ENCODE measurements around the gene RABGAP1L.
"Not testable (repeated sequence)": the region's sequence is repeated elsewhere in the genome, so short reads cannot be mapped to it uniquely, and the experiment has no call there.

The RABGAP1L gene

DNA sequence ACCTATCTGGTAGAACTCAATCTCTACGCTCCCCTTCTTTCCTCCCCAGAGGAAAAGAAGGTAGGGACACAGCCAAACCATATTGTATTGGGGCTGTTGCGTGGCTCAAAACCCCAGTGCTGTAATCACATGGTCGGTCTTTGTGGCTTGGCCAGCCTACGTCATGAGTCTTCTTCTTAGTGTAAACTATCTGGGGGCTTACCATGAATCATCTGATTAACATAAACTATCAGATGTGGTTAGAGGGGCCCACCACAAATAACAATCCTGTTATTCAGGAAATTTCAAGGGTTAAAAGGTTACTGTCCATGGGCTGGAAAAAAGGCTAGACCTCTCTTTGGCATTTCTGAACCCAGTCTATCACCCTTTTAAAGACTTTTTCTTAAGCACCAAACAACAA lies 238.9 kb downstream of the RABGAP1L start:
- DNase-seq: no peak

DNA sequence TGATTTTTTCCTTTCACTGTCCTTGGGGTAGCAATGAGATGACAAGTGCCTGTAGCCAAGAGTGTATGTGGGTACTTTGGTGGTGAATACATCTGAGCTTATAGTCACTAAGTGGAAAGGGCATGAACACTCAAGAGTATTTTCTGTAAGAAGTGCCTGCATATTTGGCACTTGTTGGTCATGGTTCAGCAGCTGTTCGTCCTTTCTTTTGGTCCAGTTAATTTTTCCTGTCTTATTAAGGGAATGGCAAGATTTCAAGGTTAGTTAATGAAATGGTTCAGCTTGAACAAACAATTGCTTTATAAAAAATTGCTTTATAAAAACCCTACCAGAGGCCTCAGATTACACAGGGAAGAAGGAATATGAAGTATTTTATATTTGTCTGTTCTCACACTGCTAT lies 239.9 kb downstream of the RABGAP1L start:
- no peak for DNase-seq

DNA sequence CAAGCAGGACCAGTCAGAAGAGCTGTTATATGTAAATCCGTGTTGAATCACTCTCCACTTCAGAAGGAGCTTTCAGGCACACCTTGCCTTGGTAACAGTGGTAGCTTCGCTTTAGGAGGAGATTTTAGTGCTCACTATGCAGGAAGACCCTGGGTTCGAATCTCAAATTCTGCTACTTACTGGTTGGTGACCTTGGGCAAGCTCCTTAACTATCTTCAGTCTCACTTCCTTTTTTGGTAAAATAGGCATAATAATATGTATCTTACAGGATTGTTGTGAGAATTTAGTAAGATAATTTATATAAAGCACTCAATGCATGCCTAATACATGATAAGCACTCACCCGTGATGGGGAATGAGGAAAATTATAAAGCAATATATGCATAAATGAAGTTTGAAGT lies 241.8 kb downstream of the RABGAP1L start:
- DNase-seq: no peak

DNA sequence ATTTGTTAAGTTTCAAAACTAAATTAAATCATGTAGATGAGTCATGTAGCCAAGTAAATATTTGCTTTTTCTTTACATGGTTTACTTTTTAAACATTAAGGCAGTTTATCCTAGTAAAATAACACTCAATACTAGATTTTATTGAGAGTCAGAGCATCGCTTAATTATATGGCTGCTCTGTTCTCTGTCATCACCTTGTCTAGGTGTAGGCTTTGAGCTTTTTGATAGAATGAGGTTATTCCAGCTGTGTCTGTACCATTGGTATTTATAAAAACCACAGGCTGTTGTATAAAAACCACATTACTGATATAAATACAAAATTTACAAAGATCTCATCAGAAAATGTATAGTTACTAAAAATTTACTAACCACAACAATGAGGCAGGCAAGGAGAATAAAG lies 245.9 kb downstream of the RABGAP1L start:
- no peak for DNase-seq

DNA sequence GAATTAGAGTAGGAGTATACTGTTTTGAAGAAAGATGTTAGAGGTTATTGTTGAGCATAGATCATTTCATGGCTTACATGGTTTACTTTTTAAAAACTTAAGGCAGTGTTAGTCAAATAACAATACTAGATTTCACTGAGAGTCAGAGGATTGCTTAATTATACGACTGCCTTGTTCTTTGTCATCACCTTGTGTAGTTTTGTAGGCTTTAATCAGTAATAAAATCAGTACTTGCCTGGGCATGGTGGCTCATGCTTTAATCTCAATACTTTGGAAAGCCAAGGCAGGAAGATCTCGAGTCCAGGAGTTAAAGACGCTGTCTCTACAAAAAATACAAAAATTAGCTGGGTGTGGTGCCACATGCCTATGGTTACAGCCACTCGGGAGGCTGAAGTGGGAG lies 247.1 kb downstream of the RABGAP1L start:
- no peak for DNase-seq

DNA sequence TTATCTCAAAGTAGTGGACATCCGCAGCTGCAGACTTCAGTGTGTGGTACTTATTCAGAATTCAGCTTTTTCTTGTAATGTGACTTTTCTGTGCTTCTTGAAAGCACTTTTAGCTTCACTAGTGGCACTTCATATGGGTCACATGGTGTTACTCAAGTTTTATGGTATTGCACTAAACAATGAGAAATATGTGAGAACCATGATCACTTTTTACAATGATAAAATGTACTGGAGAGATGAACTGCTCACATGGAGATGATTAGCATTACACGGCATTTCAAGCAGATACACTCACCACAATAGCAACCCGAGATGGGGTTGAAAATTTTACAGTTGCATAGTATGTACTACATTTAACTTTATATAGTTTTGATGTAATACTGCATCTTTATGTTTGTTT lies 248.3 kb downstream of the RABGAP1L start:
- DNase-seq: no peak

DNA sequence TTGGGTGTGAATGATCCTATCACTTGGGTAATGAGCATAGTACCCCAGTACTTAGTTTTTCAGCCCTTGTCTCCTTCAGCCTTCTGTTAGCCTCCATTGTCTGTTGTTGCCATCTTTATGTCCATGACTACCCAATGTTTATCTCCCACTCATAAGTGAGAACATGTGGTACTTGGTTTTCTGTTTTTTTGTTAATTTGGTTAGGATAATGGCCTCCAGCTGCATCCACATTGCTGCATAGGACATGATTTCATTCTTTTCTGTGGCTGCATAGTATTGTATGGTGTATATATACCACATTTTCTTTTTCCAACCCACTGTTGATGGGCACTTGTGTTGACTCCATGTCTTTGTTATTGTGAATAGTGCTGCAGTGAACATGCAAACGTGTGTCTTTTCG lies 248.8 kb downstream of the RABGAP1L start:
- DNase-seq: no peak

DNA sequence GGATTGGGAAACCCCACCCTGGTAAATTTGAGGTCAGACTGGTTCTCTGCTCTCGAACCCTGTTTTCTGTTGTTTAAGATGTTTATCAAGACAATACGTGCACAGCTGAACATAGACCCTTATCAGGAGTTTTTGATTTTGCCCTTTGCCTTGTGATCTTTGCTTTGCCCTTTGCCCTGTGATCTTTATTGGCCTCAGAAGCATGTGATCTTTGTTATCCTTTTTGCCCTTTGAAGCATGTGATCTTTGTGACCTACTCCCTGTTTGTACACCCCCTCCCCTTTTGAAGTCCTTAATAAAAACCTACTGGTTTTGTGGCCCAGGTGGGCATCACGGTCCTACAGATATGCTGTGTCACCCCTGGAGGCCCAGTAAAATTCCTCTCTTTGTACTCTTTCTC lies 250.5 kb downstream of the RABGAP1L start:
- not testable (repeated sequence) for DNase-seq

DNA sequence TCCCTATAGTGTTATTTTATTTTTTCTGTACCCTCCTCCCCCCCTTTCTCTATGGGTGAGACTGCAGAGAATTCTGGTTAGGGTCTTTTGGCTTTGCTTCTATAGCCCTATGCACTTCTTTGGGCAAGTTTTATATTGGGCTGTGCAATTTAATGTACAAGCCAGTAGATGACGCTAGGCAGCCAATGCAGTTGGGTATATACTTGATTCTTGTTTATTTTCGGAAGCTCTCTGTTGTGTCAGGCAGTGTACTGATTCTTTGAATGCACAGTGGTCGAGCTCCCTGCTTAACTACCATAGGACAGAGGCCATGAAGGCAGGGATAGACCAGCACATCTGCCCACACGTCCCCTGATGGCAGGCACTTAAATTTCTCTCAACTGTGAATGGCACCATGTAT lies 254.3 kb downstream of the RABGAP1L start:
- no peak for DNase-seq

DNA sequence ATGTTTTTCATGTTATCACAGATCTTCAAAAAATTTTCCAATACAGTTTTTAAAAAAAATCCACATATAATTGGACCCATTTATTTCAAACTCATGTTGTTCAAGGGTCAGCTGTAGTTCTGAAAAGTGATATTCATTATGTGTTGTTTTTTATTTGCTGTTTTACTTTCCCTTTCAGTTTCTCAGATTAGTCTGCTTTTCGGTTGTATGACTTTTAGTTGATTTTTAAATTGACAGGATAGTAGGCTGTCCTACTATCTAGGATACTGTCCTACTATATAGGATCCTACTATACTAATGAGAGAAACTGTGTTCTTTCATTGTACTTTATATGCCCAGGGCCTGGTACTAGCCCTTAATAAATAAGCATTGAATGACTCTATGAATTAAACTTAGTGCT lies 254.9 kb downstream of the RABGAP1L start:
- no peak for DNase-seq

DNA sequence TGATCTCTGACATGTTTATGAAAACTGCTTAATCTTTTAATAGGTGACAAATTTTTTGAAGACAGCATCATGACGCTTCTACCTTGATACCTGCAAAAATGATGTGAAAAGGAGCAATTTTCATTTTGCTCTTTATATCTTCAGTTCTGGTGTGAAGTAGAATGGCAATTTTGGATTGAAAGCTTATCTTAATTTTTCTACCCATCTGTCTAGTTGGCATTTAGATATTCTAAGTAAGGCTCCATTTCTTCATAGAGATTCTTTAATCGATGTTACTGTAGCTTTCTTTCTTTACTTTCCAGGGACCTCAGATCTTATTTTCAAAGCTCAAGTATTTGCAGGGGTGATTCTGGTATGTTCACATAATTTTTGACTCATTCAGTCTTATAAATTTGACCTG lies 256.2 kb downstream of the RABGAP1L start:
- DNase-seq: no peak

DNA sequence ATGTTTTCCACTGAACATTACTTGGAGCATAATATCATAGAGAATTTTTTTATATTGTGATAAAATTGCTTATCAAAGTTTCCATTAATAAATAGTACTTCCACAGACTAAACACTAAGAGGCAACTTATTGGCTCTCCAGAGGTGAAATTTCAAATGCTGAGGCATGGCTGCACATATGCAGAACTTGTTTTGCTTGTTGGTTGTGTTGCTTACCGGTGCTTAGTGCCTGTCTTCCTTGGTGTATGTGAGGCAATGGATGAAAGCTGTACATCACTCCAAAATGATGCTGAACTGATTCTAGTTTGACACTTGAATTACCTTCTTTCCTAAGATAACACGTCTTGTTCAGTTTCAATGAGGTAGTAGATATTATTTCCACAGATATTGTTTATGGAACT lies 258.6 kb downstream of the RABGAP1L start:
- DNase-seq: no peak

DNA sequence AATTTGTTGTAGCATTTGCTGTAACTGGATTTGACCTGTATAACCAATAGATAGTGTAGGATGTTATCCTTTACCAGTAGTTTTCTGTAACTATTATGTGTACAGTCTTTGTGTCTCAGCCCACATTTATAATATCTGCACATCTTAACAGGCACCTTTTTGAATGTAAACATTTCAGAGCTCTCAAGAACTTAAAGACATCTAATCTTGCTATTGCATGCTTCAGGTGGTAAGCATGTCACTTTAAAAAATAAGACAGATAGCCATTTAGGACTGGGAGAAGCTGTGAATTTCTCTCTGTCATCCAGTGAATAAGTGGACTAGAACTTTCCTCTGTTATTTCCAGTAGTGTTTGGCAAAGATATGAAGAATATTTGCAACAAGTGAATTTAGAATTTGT lies 265.8 kb downstream of the RABGAP1L start:
- DNase-seq: no peak

DNA sequence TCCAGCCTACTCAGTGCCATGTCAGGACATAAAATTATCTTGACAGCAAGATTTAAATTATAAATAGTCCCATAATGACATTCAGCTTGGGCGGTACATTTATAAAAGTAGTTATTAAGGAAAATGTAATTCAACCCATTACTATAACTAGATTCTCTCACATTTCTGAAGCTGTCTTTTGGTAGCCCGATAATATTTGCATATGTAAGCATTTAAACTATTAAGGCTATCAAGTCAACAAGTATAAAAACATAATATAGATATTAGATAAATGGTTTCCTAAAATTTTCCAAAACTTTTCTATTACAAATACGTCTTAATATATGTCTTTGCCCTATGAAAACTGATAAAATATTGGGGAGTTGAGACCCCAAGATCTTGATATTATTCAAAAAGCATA lies 266.8 kb downstream of the RABGAP1L start:
- DNase-seq: no peak

DNA sequence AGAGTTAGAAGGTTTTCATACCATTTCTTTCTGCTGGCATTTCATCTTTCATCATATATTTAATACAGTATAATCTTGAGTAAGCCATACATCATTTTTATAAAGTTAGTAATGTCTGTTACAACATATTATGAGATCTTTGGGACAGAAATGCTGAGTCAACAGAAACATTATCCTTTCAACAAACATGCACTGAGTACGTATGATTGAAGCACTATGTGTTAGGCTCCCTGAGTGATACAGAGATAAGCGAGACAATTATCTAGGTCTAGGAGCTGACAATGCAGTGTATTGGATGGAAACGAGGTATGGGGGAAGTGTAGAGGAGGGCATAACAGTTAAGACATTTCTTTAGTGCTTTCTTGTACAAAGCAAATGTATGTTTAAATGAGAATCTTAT lies 268.7 kb downstream of the RABGAP1L start:
- DNase-seq: no peak

DNA sequence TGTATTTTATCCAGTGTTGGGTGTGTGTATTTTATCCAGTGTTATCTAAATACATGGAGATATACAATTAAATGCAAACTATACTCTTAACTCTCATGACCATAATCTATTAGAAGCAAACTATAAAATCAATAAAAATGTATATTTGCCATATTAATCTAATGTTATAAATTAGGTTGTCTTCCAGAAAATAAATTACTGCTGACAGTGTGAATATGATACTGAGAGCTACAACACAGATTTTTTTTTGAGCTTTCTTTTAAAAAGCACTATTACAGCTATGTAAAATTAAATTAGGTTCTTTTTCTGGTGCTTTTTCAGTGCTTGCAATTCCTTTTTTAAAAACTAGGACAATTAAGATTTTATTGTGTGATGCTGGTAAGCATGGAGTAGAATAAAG lies 269.4 kb downstream of the RABGAP1L start:
- no peak for DNase-seq

DNA sequence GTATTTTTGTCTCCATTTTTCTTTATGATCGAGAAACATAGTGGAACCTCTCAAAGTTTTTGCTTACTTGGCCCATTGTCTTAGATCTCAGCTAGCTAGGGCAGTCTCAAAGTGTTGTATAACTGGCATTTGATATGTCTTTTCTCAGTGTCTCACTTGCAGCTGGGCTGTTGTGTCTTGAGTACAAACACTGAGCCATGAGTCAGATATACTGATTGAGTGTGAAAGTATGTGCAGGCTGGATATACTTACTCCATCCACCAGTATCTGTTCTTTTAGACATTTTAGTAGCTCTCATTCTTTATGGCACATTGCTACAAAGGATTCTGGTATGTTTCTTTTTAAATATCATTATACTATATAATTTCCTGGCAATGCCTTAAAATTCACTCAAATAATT lies 274.1 kb downstream of the RABGAP1L start:
- DNase-seq: no peak

DNA sequence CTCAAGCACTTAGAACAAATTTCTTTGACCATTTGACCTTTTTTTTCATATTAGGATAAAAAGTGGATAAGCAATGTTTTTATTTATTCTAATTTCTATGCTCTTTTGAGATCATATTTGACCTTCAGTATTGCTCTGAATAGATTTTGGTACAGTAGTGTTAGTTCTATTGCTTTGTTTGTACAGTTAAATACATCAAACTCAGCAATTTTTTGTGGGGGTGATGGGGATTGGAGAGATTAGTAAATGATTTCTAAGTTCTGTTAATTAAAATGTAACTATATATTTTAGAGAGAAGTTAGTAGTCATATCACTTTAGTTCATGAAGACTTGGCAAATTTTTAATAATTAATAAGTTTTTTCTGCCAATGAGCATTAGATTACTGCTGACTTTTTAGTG lies 286.0 kb downstream of the RABGAP1L start:
- DNase-seq: no peak

DNA sequence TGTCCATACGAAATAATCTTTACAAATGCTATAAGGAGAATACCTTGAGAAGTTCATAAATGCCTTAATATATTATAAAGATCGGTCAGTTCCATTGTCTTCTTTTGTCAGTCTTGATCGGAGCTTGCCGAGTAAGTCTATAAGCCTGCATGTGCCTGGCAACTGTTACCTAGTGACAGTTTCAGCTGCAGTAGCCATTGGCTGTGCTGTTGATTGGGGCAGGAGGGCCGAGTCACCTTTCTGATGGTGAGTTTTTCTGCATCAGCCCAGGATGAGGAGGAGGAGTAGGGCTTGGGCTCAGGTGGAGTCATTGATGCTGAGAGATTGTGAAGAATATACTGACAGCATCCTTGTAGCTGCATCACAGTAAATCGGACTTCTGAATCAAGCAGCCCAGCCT lies 286.5 kb downstream of the RABGAP1L start:
- no peak for DNase-seq

DNA sequence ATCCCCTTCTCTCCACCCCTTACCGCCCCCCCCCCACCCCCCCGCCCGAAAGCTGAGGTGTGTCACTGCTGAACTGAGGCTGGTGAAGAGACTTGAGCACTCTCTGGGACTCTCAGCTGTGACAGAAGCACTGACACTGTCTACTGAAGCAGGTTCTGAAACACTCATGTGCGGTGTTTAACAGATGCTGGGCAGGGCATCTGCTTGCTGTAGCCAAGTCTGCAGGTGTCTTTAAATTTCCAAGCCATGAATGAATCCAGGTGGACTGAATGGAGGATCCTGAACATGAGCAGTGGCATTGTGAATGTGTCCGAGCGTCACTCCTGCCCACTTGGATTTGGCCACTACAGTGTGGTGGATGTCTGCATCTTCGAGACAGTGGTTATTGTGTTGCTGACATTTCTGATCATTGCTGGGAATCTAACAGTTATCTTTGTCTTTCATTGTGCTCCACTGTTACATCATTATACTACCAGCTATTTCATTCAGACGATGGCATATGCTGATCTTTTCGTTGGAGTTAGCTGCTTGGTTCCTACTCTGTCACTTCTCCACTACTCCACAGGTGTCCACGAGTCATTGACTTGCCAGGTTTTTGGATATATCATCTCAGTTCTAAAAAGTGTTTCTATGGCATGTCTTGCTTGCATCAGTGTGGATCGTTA lies 288.7 kb downstream of the RABGAP1L start, which contains the start of gene GPR52:
TSS of gene GPR52 (plus strand) at position 99 of the 665 bp plus-strand sequence. CDS start at position 247, 148 bp downstream.
- no peak for DNase-seq

DNA sequence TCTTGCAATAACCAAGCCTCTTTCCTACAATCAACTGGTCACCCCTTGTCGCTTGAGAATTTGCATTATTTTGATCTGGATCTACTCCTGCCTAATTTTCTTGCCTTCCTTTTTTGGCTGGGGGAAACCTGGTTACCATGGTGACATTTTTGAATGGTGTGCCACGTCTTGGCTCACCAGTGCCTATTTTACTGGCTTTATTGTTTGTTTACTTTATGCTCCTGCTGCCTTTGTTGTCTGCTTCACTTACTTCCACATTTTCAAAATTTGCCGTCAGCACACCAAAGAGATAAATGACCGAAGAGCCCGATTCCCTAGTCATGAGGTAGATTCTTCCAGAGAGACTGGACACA lies 289.2 kb downstream of the RABGAP1L start:
- DNase-seq: no peak

DNA sequence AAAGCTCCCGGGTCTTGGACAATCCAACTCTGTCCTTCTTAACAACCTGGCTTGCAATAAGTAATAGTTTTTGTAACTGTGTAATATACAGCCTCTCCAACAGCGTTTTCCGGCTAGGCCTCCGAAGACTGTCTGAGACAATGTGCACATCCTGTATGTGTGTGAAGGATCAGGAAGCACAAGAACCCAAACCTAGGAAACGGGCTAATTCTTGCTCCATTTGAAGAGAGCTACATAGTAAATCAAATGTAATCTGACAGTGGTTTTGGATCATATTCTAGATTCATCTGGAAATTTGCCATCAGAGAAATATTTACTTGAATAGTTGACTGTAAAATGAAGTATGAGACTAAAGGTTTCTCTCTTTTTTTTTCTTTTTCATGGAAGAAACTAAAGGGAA lies 289.7 kb downstream of the RABGAP1L start:
- no peak for DNase-seq

DNA sequence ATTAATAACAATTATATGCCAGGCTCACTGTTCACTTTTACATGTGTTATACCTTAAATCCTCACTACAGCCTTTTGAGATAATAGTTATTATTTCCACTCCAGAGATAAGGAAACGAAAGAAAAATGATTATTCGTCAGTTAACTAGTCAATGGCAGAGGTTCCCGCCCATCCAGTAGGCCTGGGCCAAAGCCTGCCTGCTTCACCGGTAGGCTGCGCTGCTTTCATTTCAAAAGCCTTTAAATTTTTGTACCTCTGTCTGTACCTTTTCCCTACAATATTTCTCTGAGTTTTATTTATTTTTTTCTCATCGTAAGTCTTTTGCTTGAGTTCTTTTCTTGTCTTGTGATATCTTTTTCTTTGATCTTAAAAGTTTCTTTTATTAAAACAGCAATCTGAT lies 292.1 kb downstream of the RABGAP1L start:
- DNase-seq: no peak

DNA sequence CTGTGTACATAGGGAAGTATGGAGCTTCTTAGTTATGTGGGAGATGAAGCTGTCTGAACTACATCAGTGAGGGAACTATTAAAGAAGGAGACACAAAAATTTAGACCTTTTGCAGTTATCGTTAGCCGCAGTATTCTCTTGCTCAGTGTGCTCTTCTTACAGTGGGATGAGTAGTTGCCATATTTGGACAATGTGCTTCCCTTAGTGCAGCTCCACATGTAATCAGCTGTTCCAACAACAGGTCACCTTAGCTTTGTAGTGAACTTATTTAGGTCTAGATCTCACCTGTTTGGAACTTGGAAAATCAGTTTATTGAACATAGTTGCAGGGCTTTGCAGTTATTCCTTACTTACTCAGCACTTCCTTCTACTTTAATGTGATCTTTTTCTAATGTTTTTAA lies 306.5 kb downstream of the RABGAP1L start:
- no peak for DNase-seq

DNA sequence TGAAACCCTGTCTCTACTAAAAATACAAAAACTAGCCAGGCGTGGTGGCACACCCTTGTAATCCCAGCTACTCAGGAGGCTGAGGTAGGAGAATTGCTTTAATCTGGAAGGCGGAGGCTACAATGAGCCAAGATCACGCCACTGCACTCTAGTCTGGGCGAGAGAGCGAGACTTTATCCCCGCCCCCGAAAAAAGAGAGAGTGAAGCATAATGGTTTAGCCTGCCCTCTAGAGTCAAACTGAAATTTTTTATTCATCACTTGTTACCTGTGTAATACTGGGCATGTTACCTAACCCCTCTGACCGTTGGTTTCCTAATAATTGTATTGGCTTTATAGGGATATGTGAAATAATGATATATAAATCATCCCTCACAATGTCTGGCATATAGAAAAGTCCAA lies 307.3 kb downstream of the RABGAP1L start:
- DNase-seq: no peak

DNA sequence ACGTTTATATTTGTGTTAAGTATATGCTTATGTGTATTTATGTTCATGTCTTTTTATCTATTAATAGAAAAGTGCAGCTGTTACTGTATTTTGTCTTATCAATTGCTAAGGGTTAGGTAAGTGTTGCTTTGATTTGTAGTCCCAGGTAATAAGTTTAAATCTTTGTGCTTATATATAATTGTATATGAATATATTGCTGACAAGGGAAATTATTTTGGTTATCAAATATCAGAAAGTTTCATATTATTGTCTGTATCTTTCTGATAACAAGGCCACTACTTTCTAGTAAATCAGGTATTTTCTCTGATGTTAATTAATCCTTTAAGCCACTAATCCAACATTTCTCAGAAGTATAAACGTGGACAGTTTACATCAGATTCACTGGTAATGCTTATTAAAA lies 309.7 kb downstream of the RABGAP1L start:
- DNase-seq: no peak
